Endodermal cell (in vitro differentiated cells): ENCODE results near the gene MDFIC. TPM values are rescaled to one million over a fixed set of nuclear protein-coding genes. Genes with fewer than 3 reads are reported as not detected.

Experiments
- DNase-seq: peaks from one replicate; pipeline ENCODE4 v3.0.0-alpha.2; 2017
- H3K27ac ChIP-seq: 2 replicates; pipeline ENCODE4 v1.5.1; 2013; ENCODE audit warnings: mild to moderate bottlenecking, low read depth, low read length, moderate library complexity
- H3K27me3 ChIP-seq: 2 replicates; pipeline ENCODE4 v1.6.1; 2013; ENCODE audit warnings: mild to moderate bottlenecking, low read length, moderate library complexity; ENCODE audit not compliant: insufficient read depth, control insufficient read depth, poor library complexity, severe bottlenecking
- H3K36me3 ChIP-seq: 2 replicates; pipeline ENCODE4 v1.7.0; 2013; ENCODE audit warnings: mild to moderate bottlenecking, low read length, moderate library complexity; ENCODE audit not compliant: control insufficient read depth, insufficient read depth
- H3K4me1 ChIP-seq: one replicate; pipeline ENCODE4 v1.7.0; 2013; ENCODE audit warnings: low read length; ENCODE audit not compliant: control insufficient read depth, insufficient read depth
- H3K4me3 ChIP-seq: 2 replicates; pipeline ENCODE4 v1.5.1; 2013; ENCODE audit warnings: mild to moderate bottlenecking, low read length, moderate library complexity
- H3K9ac ChIP-seq: 2 replicates; pipeline ENCODE4 v1.6.1; 2013; ENCODE audit warnings: mild to moderate bottlenecking, low read length, moderate library complexity; ENCODE audit not compliant: poor library complexity, severe bottlenecking; ENCODE audit errors: extremely low read depth
- H3K9me3 ChIP-seq: 2 replicates; pipeline ENCODE4 v1.6.1; 2013; ENCODE audit warnings: mild to moderate bottlenecking, low read length, moderate library complexity; ENCODE audit not compliant: control insufficient read depth
- H3K27ac Mint-ChIP-seq: 2 replicates; pipeline ENCODE4 v1.8.0; 2020; ENCODE audit warnings: mixed read lengths
- H3K27me3 Mint-ChIP-seq: 2 replicates; pipeline ENCODE4 v1.8.0; 2021; ENCODE audit warnings: mild to moderate bottlenecking, mixed read lengths; ENCODE audit not compliant: insufficient read depth
- H3K36me3 Mint-ChIP-seq: 2 replicates; pipeline ENCODE4 v1.8.0; 2020; ENCODE audit warnings: low read depth, mixed read lengths
- H3K4me1 Mint-ChIP-seq: 2 replicates; pipeline ENCODE4 v1.8.0; 2020; ENCODE audit warnings: mixed read lengths
- H3K4me3 Mint-ChIP-seq: 2 replicates; pipeline ENCODE4 v1.8.0; 2020; ENCODE audit warnings: mild to moderate bottlenecking, moderate library complexity, mixed read lengths
- H3K9me3 Mint-ChIP-seq: 2 replicates; pipeline ENCODE4 v1.8.0; 2020; ENCODE audit warnings: mild to moderate bottlenecking, mixed read lengths
- CTCF ChIP-seq: fragments of 200-600 bp; sonication (generic); conservative IDR thresholded peaks from 2 replicates; pipeline ENCODE4 v1.5.0; 2021; ENCODE audit warnings: antibody characterized with exemption, mild to moderate bottlenecking
- WGBS, 2 experiments: methylation state at CpG; one replicate each; pipeline versions ENCODE4 v1.1.5 to v1.1.7; 2013; ENCODE audit warnings: missing lambda C conversion rate in 2 of 2, mixed read lengths in 1 of 2; ENCODE audit not compliant: insufficient coverage in 1 of 2, insufficient read length in 1 of 2; 5-methylcytosine and 5-hydroxymethylcytosine counted together
- total RNA-seq, 2 donors: library from RNA; stranded (reverse); fragmentation: NEBNext Ultra II Directional in 1 of 2; extraction: Animal tissue kit (Norgen Biotek cat#: 25700) in 1 of 2; gene quantifications; 2 replicates in 1 of 2; 3 replicates in 1 of 2; pipeline ENCODE4 v1.2.1, GENCODE V29; 2021

The MDFIC gene
- total RNA-seq, 2 donors from 2014 or later = 7.4 to 15.1 TPM

DNA sequence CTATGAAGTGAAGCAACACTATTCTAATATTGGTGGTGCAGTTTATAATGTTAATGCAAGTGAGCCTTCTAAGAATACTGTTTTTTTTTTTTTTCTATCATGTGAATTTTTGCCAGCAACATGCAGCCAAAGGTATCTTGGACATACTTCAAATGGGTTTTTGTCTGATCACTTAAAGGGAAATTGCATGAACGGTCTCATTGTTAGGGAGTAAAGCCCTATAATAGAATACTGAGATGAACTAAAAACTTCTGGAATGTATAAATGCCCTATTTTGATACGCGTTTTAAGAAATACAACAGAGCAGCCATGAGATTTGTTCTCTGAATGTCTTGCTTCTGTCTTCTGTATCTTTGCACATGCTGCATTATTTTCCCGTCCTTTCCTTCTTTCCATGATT lies 10.5 kb upstream of the MDFIC start:
- H3K4me3 ChIP-seq = no peak overlapping the region
- 98 to 99% methylated on average over 4 of the region's 4 CpGs for WGBS, 2 experiments
- Mint-ChIP-seq H3K27me3 (no peaks in the 10 kb centered on the region), H3K9me3 (no peaks in the 10 kb centered on the region), H3K27ac (no peak overlapping the region), H3K4me3 (no peak overlapping the region), H3K36me3 (no peaks in the 10 kb centered on the region), H3K4me1 (no peaks in the 10 kb centered on the region)
- no peak overlapping the region for H3K27ac ChIP-seq
- no peaks in the 10 kb centered on the region for H3K4me1 ChIP-seq
- H3K36me3 ChIP-seq = no peaks in the 10 kb centered on the region
- DNase-seq = no peak
- TF ChIP-seq CTCF = no peak
- H3K9ac ChIP-seq = no peak overlapping the region
- H3K27me3 ChIP-seq = no peaks in the 10 kb centered on the region
- no peaks in the 10 kb centered on the region for H3K9me3 ChIP-seq

GRCh38 chr7:114916261-114916892 lies 5.5 kb upstream of the MDFIC start:
- DNase-seq = no peak
- no peak overlapping the region for H3K9ac ChIP-seq
- no peak overlapping the region for H3K4me3 ChIP-seq
- H3K9me3 ChIP-seq = no peaks in the 10 kb centered on the region
- Mint-ChIP-seq H3K4me3 (no peak overlapping the region), H3K36me3 (no peaks in the 10 kb centered on the region), H3K4me1 (peaks cover 10% of the 10 kb centered on the region), H3K27me3 (peaks cover 5% of the 10 kb centered on the region), H3K27ac (no peak overlapping the region), H3K9me3 (no peaks in the 10 kb centered on the region)
- TF ChIP-seq CTCF = no peak
- no peaks in the 10 kb centered on the region for H3K36me3 ChIP-seq
- no peaks in the 10 kb centered on the region for H3K27me3 ChIP-seq
- H3K4me1 ChIP-seq = no peaks in the 10 kb centered on the region
- no peak overlapping the region for H3K27ac ChIP-seq
- WGBS, 2 experiments = 90 to 91% methylated on average over 3 to 6 of the region's 6 CpGs

- peaks cover 7% of the 10 kb centered on the region for H3K27me3 Mint-ChIP-seq
- H3K4me1 Mint-ChIP-seq = peaks cover 10% of the 10 kb centered on the region
- no peaks in the 10 kb centered on the region for H3K27me3 ChIP-seq
- H3K4me3 ChIP-seq = no peak overlapping the region
- DNase-seq = no peak
- H3K27ac Mint-ChIP-seq = no peak overlapping the region
- H3K36me3 ChIP-seq = no peaks in the 10 kb centered on the region
- H3K9ac ChIP-seq = no peak overlapping the region
- no peak overlapping the region for H3K27ac ChIP-seq
- no peak overlapping the region for H3K4me3 Mint-ChIP-seq
- no peaks in the 10 kb centered on the region for H3K9me3 Mint-ChIP-seq
- H3K36me3 Mint-ChIP-seq = no peaks in the 10 kb centered on the region
- no peaks in the 10 kb centered on the region for H3K4me1 ChIP-seq
- TF ChIP-seq CTCF = no peak
- H3K9me3 ChIP-seq = no peaks in the 10 kb centered on the region
- WGBS, 2 experiments = 76 to 85% methylated on average over 3 to 4 of the region's 4 CpGs
Measured at GRCh38 chr7:114917211-114917839, 4.6 kb upstream of the MDFIC start.
